Mesenteric fat pad (tissue), 1 donor: ENCODE results near the gene ZNF560. TPM values are rescaled to one million over a fixed set of nuclear protein-coding genes. Genes with fewer than 3 reads are reported as not detected.
A peak's percentile ranks its signal among the peaks of the same experiment; 100 is the strongest.
"Not testable (repeated sequence)": the region's sequence is repeated elsewhere in the genome, so short reads cannot be mapped to it uniquely, and the experiment has no call there.

Experiments used
- DNase-seq: peaks from one replicate; pipeline ENCODE4 v3.0.0-alpha.2; 2020; ENCODE audit warnings: low spot score
- long read RNA-seq: library from polyadenylated mRNA; unstranded; transcript quantifications from one replicate; pipeline ENCODE4 v2.0.0, GENCODE V29; 2020
- total RNA-seq: library from RNA; stranded (reverse); fragmentation: NEBNext Ultra II Directional; extraction: Animal tissue kit (Norgen Biotek cat#: 25700); gene quantifications from one replicate; pipeline ENCODE4 v1.2.1, GENCODE V29; 2021
- donor health status: DM: yes; HTN: yes; CAD: no.

ZNF560 gene
- 0.16 TPM for total RNA-seq
- long read RNA-seq, partial matches to known transcripts: 0 of 1 reads
- long read RNA-seq, other reads (novel, unspliced or antisense): 1 of 1 reads

DNA sequence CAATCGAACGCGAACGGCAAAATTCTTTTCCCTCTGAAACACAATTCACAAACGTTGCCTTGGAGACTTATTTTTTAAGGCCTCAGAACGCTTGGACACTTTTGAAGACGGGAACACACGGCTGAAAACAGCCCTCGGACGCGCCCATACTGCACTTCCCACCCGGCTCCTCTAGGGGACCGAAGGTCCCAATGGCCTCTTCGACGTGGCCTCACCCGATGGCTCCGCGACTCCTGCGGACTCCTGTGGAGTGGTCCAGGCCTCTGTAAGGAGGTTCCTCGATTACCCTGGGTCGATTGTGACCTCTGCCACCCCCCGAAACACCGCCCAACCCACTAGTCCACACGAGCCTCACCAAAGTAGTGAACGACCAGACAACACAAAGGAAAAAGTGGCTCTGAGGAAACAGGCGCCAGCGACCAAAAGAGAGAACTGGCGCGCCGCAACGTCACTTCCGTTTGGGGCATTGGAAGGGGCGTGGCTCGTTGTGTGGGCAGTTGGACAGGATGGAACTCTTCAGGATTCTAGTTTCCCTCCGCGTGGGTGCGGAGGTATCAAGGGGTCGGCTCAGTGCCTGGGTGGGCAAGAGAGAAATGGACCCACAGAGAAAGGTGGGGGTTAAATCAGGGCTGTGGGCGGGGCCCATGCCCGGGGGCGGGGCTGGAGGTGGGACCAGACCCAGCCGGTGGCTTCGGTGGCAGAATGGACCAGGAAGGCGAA lies at the start of gene ZNF560:
ZNF560 (minus strand) TSS at position 434 of the 720 bp plus-strand sequence. CDS start 23,303 bp downstream, outside the sequence.
- DNase-seq: no peak

DNA sequence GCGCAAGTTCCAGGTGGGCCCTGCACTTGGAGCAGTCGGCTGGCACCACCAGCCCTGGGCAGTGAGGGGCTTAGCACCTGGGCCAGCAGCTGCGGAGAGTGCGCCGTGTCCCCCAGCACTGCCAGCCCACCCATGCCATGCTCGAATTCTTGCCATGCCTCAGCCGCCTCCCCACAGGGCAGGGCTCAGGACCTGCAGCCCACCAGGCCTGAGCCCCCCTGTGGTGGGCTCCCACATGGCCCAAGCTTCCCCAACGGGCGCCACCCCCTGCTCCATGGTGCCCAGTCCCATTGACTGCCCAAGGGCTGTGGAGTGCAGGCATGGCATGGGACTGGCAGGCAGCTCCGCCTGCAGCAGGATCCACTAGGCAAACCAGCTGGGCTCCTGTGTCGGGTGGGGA lies 49.5 kb upstream of the ZNF560 start:
- DNase-seq: no peak

DNA sequence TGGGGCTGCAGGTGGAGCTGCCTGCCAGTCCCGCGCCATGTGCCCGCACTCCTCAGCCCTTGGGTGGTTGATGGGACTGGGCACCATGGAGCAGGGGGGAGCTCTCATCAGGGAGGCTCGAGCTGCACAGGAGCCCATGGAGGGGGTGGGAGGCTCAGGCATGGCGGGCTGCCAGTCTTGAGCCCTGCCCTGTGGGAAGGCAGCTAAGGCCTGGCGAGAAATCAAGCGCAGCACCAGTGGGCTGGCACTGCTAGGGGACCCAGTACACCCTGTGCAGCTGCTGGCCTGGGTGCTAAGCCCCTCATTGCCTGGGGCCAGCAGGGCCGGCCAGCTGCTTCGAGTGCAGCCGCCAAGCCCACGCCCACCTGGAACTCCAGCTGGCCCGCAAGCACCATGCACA lies 42.9 kb upstream of the ZNF560 start:
- DNase-seq: not testable (repeated sequence)

DNA sequence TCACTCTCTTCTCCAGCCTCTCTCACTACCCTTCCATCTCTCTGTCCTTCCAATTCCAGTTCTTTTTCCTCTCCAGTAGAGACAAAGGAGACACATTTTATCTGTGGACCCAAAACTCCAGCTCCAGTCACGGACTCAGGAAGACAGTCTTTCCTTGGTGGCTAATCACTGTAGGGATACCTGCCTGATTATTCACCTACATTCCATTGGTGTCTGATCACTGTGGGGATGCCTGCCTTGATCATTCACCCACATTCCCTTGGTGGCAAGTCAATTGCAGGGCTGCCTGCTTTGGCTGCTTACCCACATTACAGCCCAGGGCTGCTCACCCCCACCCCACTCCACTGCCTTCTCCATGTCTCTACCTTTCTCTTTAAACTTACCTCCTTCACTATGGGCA lies 41.5 kb upstream of the ZNF560 start:
- not testable (repeated sequence) for DNase-seq

DNA sequence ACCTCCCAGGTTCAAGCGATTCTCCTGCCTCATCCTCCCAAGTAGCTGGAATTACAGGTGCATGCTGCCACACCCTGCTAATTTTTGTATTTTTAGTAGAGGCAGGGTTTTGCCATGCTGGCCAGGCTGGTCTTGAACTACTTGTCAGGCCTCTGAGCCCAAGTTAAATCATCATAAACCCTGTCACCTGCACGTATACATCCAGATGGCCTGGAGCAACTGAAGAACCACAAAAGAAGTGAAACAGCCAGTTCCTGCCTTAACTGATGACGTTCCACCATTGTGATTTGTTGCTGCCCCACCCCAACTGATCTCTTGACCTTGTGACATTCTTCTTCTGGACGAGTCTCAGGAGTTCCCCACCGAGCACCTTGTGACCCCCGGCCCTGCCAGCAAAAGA lies 40.8 kb upstream of the ZNF560 start:
- not testable (repeated sequence) for DNase-seq

DNA sequence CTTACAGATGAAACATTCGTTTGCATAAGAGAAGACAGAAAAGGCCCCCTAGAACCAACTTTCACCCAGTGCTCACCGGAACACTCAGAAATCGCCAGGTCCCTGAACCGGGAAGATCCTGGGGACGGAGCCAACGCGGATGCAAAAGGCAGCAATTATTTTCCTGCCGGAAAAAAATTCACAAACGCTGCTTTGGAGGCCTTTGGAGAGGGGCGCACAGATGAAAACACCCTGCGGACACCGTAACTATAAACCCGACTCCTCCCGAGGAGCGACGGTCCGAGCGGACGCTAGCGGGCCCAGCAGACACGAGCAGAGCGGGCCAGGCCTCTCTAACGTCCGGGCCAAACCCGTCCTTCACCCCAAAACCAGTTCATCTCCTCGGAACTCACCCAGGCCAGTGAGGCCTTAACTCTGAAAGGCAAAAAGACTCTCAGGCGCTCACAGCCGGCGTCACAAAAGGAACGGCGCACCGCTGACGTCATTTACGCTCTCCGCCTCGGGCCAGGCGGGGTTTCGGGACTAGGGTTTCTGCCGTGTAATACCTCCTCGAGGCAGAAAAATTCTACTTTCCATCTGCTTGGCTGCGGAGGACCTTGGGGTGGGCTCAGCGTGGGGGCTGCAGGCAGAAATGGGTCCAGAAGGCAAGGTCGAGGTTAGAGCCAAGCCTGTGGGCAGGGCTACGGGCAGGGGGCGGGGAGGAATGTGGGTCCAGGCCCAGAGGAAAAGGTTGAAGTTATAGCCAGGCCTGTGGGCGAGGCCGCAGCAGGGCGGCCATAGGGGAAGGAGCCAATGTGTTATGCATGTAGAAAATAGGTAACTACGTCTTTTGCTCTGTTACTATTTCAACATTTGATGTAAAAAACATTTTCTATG lies 40.0 kb upstream of the ZNF560 start, which contains the start of gene ZNF426:
ZNF426 (minus strand) TSS at position 463 of the 876 bp plus-strand sequence. CDS start 2,413 bp downstream, outside the sequence.
- DNase-seq: peak; percentile 94

DNA sequence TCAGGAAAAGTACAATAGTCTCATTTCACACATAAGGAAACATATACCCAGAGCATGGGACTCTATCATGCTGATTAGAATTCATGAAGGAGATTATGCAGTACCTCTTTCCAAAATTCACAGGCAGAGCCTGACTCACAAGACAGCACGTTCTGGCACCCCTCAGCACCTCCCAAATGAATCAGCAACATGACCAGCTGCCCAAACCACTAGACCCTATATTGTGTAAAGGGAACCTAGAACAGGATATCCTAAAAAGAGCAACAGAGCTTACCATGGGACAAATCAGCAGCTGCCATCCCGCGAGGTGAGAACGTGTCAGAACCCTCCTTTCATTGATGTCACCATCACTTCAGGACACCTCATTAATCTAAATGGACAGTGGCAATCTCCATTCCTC lies 37.5 kb upstream of the ZNF560 start:
- no peak for DNase-seq

DNA sequence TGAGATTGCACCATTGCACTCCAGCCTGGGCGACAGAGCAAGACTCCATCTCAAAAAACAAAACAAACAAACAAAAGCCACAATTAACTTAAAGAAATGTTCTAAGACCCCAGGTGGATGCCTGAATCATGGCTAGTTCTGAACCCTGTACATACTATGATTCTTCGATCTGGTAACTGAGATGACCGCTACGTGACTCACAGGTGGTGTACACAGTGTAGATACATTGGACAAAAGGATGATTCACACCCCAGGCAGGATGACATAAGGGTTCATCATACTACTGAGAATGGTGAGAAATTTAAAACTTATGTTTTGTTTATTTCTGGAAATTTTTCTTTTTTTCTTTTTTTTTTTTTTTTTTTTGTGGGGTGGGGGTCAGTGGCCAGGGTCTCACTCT lies 33.5 kb upstream of the ZNF560 start:
- no peak for DNase-seq

DNA sequence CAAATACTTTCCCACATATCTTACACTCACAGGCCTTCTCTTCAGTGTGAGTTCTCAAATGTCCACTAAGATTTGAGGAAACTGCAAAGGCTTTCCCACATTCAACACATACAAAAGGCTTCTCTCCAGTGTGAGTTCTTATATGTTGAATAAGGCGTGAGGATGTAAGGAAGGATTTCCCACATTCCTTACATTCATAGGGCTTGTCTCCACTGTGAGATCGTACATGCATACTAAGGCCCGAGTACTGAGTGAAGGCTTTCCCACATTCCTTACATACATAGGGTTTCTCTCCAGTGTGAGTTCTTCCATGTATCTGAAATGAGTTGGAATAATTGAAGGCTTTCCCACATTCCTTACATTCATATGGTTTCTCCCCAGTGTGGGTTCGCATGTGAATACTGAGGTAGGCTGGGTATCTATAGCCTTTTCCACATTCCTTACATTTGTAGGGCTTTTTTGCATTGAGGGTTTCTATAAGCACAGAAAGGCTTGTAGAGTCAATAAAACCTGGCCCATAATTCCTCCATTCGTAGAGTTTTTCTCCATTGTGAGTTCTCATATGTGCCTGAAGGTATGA lies 30.4 kb upstream of the ZNF560 start:
- no peak for DNase-seq

DNA sequence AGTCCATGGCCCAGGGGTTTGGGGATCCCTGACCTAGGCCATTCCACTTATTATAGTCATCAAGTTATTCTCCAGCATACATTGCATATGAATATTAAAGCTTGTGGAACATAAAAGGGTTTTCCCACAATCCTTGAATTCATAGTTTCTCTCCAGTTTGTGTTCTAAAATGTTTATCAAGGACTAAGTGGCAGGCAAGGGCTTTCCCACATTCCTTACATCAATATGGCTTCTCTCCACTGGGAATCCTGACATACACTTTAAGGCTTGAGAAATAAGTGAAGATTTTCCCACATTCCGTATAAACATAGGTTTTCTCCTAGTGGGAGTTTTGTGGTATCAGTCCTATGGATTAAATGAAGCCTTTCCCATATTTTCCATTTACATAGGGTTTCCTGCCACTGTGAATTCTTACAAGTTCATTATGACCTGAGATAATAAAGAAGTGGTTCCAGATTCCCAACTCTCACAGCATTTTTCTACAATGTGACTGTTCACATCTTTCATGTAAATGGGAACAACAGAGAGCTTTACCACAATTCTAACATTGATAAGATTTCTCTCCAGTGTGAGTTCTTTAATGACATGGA lies 25.6 kb upstream of the ZNF560 start:
- DNase-seq: no peak

DNA sequence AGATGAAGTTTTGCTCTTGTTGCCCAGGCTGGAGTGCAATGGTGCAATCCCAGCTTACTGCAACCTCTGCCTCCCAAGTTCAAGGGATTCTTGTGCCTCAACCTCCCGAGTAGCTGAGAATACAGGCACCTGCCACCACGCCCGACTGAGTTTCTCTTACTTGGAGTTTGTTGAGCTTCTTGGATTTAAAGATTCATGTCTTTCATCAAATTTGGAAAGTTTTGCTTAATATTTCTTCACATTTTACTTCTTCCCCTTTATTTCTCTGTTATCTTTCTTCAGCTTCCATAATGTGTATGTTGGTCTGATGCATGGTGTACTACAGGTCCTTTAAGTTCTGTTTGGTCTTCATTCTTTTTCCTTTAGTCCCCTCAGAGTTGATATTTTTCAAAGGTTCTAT lies 8.9 kb upstream of the ZNF560 start:
- DNase-seq: no peak

DNA sequence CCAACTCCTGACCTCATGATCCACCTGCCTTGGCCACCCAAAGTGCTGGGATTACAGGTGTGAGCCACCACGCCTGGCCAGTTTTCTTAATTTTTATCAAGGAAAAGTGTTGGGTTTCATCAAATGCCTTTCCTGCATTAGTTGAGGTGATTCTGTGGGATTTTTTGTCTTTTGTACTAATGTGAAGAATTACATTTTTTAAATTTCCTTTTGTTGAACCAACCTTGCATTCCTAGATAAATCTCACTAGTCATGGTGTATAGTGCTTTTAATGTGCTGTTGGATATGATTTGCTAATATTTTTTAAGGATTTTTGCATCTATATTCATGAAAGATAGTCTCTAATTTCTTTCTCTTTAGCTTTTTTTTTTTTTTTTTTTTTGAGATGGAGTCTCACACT lies 2.4 kb upstream of the ZNF560 start:
- no peak for DNase-seq

DNA sequence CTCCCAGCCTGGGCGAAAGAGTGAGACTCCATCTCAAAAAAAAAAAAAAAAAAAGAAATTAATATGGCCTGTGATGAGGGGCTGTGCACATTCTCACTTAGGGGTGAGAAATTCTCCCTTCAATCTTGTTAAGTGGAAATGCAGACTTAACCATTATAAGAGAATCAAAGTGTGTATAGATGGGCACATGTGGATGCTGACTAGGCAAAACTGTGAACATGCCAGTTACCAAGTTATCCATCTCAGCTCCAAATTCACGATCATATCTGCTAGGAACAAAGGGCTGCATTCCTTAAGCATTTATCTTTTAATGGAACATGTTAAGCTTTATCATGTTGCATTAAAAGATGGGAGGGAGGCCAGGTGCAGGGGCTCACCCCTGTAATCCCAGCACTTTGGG lies 4.3 kb downstream of the ZNF560 start:
- DNase-seq: no peak

DNA sequence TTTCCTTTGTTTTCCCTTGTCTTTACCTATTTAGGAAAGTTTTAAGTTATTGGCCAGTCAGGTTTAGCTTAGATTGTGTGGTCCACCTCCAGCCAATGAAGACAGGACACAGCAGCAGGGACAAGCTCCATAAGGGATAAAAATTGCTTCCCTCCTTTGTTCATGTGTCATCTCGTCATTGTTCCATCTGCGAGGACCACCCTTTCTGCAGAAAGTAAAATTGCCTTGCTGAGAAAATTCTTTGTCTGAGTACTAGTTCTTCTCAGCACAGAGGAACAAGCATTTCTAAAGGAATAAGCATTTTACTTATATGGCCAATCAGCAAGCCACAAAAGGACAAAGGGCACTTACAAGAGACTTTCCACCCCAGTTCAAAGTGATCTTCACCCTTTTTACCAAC lies 11.4 kb downstream of the ZNF560 start:
- no peak for DNase-seq

DNA sequence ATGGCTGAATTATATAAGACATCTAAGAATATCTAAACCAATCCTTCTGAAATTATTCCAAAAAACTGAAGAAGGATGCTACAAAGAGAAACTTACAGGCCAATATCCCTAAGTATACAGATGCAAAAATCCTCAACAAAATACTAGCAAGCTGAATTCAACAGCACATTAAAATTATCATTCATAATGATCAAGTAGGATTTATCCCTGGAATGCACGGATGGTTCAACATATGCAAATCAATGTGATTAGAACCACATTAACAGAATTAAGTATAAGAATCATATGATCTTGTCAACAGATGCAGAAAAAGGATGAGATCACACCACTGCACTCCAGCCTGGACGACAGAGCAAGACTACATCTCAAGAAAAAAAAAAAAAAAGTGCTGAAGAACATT lies 13.3 kb downstream of the ZNF560 start:
- DNase-seq: no peak

DNA sequence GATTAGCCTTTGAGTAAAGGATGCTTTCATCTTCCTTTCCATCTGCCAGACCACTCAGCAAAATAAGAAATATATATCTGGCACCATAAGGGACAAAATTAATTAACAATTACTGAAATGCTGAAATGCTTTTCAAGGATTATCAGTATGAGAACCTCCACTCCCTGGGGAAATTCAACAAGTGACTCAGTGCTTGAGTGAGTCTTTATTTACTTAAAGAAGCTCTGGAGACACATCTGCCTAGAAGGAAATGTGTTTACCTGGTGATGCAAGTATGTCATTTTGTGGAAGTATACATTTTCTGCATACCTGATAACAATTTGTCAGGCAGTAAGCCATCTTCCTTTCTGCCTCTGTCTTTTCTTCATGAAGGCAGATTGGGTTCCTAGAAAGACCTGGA lies 23.4 kb downstream of the ZNF560 start:
- no peak for DNase-seq

DNA sequence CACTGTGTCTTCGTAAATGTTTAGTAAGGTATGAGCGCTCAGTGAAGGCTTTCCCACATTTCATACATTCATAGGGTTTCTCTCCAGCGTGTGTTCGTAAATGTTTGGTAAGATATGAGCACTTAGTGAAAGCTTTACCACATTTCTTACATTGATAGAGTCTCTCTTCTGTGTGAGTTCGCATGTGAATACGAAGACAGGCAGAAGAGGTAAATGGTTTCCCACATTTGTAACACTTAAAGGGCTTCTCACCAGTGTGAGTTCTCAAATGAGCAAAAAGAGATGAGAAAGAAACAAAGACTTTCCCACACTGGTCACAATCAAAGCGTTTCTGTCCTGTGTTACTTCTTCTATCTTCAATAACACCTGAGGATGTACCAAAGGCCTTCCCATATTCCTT lies 31.3 kb downstream of the ZNF560 start:
- DNase-seq: no peak

DNA sequence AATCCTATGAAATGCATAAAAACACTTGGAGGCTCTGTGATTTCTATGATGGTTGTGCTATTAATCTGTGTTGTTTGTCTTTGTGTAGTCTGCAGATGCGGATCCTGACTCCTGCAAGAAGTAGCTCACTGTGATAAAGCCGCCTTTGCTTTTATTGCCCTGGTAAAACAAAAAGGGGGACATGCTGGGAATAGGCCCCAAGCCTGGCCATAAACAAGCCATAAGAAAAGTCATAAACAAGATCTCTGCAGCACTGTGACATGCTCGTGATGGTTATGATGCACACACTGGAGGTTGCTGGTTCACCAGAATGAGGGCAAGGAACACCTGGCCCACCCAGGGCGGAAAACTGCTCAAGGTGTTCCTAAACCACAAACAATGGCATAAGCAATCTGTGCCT lies 36.5 kb downstream of the ZNF560 start:
- no peak for DNase-seq

DNA sequence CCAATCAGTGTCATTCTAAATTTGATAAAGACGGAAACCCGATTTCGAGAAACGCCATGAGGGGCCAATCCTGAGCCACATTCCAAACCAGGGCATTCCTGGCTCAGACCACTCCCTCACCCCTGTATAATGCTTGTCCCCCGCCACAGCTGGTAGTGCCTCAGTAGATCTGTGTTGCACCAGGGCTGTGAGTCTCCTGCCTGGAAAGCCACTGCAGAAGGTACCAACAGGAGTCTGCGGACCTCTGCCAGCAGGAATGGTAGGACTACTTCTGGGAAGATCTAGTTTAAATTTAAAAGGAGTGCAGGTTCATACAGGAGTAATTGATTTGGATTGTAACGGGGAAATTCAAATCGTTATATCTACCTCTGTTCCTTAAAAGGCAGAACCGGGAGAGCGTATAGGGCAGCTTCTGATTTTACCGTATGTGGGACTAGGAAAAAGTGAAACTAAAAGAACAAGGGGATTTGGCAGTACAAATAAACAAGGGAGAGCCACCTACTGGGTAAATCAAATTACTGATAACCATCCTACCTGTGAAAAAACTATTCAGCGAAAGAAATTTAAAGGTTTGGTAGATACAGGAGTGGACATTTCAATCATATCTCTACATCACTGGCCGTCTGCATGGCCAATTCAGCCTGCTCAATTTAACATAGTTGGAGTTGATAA lies 42.3 kb downstream of the ZNF560 start:
- DNase-seq: no peak

DNA sequence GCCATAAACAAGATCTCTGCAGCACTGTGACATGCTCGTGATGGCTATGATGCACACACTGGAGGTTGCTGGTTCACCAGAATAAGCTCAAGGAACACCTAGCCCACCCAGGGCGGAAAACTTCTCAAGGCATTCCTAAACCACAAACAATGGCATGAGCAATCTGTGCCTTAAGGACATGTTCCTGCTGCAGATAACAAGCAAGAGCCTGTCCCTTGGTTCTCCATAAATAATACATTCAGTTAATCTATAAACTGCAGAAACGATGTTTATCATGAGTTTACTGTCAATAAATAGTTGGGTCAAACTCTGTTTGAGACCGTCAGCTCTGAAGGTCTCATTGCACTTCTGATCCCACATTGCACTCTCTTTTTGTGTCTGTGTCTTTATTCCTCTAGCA lies 44.5 kb downstream of the ZNF560 start:
- no peak for DNase-seq

DNA sequence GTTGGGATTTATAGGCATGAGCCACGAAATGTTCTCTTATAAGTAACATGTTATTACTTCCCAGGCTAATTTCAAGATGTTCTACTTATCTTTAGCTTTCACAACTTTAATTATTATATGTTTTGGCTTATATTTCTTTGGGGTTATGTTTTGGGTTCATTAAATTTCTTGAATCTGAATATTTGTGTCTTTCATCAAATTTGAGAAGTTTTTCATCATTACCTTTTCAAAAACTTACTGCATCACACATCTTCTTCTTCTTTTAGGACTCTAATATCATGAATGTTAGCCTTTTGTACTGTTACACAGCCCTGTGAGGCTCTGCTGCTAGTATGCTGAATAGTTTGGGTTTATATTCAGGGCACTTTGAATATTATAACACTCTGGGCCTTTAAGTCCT lies 53.4 kb downstream of the ZNF560 start:
- DNase-seq: no peak
